NCI-H2171 (cell line): Measurements from ENCODE around the gene MAG.
A peak's percentile ranks its signal among the peaks of the same experiment; 100 is the strongest.

ENCODE experiments used
- DNase-seq: peaks from one replicate; lab custom pipeline; 2025; lab: John Stamatoyannopoulos, UW

The MAG gene

GRCh38 chr19:35265126-35265899 lies 26.6 kb upstream of the MAG start:
- no peak for DNase-seq

- no peak for DNase-seq
Observed at GRCh38 chr19:35265900-35266519, 26.0 kb upstream of the MAG start.

GRCh38 chr19:35266520-35267352 lies 25.2 kb upstream of the MAG start:
- no peak for DNase-seq

GRCh38 chr19:35267353-35267817 lies 24.6 kb upstream of the MAG start:
- no peak for DNase-seq

GRCh38 chr19:35267818-35268535 lies 24.0 kb upstream of the MAG start:
- peak; percentile 65 for DNase-seq

- peak; percentile 75 for DNase-seq
Observed at GRCh38 chr19:35268536-35269437, 23.2 kb upstream of the MAG start, which contains the start of gene USF2. Gene USF2, plus strand, starts transcription at chr19:35268962. Its CDS starts 140 bp downstream, at chr19:35269102.

- peak; percentile 58 for DNase-seq
Observed at GRCh38 chr19:35269438-35270117, 22.4 kb upstream of the MAG start.

GRCh38 chr19:35270381-35270811 lies 21.6 kb upstream of the MAG start:
- no peak for DNase-seq

GRCh38 chr19:35271546-35271945 lies 20.4 kb upstream of the MAG start:
- no peak for DNase-seq

GRCh38 chr19:35272122-35272719 lies 19.7 kb upstream of the MAG start:
- DNase-seq, result no peak

- DNase-seq, result no peak
Observed at GRCh38 chr19:35272954-35273649, 18.9 kb upstream of the MAG start.

- no peak for DNase-seq
Observed at GRCh38 chr19:35273686-35274259, 18.2 kb upstream of the MAG start.

- no peak for DNase-seq
Observed at GRCh38 chr19:35274323-35274722, 17.6 kb upstream of the MAG start.

- DNase-seq, result no peak
Observed at GRCh38 chr19:35276706-35277281, 15.2 kb upstream of the MAG start.

- no peak for DNase-seq
Observed at GRCh38 chr19:35278578-35279284, 13.2 kb upstream of the MAG start.

GRCh38 chr19:35279374-35279773 lies 12.6 kb upstream of the MAG start:
- no peak for DNase-seq

GRCh38 chr19:35279985-35280821 lies 11.8 kb upstream of the MAG start:
- peak; percentile 17 for DNase-seq
